Endothelial cell of umbilical vein (primary cell): ENCODE measurements around the gene NUP43.
"Not testable (repeated sequence)": the region's sequence is repeated elsewhere in the genome, so short reads cannot be mapped to it uniquely, and the experiment has no call there.

ENCODE experiments used
- FOS ChIP-seq: IDR thresholded peaks from 2 replicates; pipeline ENCODE4 v1.6.1; 2011; ENCODE audit warnings: mild to moderate bottlenecking, low read length, moderate library complexity, borderline replicate concordance; ENCODE audit not compliant: insufficient read depth
- GATA2 ChIP-seq: IDR thresholded peaks from 2 replicates; pipeline ENCODE4 v1.7.0; 2011; ENCODE audit warnings: low read depth, mild to moderate bottlenecking, moderate library complexity, mixed read lengths, low read length; ENCODE audit not compliant: insufficient read length, insufficient read depth
- POLR2A ChIP-seq: IDR thresholded peaks from 2 replicates; pipeline ENCODE4 v1.6.1; 2012; ENCODE audit warnings: low read depth, mild to moderate bottlenecking, control low read depth, low read length
- POLR2AphosphoS5 ChIP-seq: IDR thresholded peaks from 2 replicates; pipeline ENCODE4 v1.6.1; 2012; ENCODE audit warnings: low read depth, mild to moderate bottlenecking, control low read depth, low read length, moderate library complexity; ENCODE audit not compliant: insufficient read depth
- TF ChIP-seq, protein P1 (sequence below), 2 donors: IDR thresholded peaks; 1 replicate in 1 of 2; 2 replicates in 1 of 2; pipeline ENCODE4 v1.5.1; 2011; ENCODE audit warnings: low read length in 2 of 2, mild to moderate bottlenecking in 2 of 2, moderate library complexity in 2 of 2, control low read depth in 1 of 2, inconsistent platforms in 1 of 2, low read depth in 1 of 2; ENCODE audit not compliant: insufficient read depth in 1 of 2; ENCODE audit errors: extremely low read depth in 1 of 2

DNA sequence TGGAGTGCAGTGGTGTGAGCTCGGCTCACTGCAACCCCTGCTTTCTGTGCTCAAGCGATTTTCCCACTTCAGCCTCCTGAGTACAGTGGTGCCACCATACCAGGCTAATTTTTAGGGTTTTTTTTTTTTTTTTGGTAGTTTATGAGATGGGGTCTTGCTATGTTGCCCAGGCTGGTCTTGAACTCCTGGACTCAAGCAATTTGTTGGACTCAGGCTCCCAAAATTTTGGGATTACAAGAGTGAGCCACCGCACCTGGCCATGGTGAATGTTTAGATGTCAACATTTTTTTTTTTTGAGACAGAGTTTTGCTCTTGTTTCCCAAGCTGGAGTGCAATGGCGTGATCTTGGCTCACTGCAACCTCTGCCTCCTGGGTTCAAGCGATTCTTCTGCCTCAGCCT is 5.6 kb upstream of the NUP43 start:
- TF ChIP-seq, protein P1, sequence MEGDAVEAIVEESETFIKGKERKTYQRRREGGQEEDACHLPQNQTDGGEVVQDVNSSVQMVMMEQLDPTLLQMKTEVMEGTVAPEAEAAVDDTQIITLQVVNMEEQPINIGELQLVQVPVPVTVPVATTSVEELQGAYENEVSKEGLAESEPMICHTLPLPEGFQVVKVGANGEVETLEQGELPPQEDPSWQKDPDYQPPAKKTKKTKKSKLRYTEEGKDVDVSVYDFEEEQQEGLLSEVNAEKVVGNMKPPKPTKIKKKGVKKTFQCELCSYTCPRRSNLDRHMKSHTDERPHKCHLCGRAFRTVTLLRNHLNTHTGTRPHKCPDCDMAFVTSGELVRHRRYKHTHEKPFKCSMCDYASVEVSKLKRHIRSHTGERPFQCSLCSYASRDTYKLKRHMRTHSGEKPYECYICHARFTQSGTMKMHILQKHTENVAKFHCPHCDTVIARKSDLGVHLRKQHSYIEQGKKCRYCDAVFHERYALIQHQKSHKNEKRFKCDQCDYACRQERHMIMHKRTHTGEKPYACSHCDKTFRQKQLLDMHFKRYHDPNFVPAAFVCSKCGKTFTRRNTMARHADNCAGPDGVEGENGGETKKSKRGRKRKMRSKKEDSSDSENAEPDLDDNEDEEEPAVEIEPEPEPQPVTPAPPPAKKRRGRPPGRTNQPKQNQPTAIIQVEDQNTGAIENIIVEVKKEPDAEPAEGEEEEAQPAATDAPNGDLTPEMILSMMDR (IDR thresholded peaks at IDR 0.05; ENCODE audit: extremely low read depth in 1 of 2, insufficient read depth in 1 of 2, low read depth in 1 of 2, low read length in 2 of 2): not testable (repeated sequence)
- not testable (repeated sequence) for TF ChIP-seq POLR2A, POLR2AphosphoS5, FOS, GATA2
